Large intestine (tissue), 12 donors: Measurements from ENCODE around the gene ITSN2. TPM values are rescaled to one million over a fixed set of nuclear protein-coding genes. Genes with fewer than 3 reads are reported as not detected.
"Not testable (repeated sequence)": the region's sequence is repeated elsewhere in the genome, so short reads cannot be mapped to it uniquely, and the experiment has no call there.

Experiments used
- DNase-seq, 2 donors: peaks; one replicate each; pipeline versions ENCODE4 v3.0.0 to v3.0.0-alpha.2; 2013
- H3K27ac ChIP-seq: one replicate; pipeline ENCODE4 v1.5.1; 2013; ENCODE audit warnings: low read length
- H3K27me3 ChIP-seq: 2 replicates; pipeline ENCODE4 v1.6.1; 2013; ENCODE audit warnings: low read length; ENCODE audit not compliant: control insufficient read depth, insufficient read depth
- H3K36me3 ChIP-seq: 2 replicates; pipeline ENCODE4 v1.6.1; 2013; ENCODE audit warnings: low read length; ENCODE audit not compliant: control insufficient read depth, insufficient read depth
- H3K4me1 ChIP-seq: one replicate; pipeline ENCODE4 v1.6.1; 2013; ENCODE audit warnings: low read length; ENCODE audit not compliant: control insufficient read depth, insufficient read depth
- H3K4me3 ChIP-seq: one replicate; pipeline ENCODE4 v1.5.1; 2013; ENCODE audit warnings: low read length
- H3K9me3 ChIP-seq: one replicate; pipeline ENCODE4 v1.6.1; 2013; ENCODE audit warnings: mild to moderate bottlenecking, low read depth, low read length, moderate library complexity; ENCODE audit not compliant: control insufficient read depth
- WGBS: methylation state at CpG from one replicate; pipeline ENCODE4 v1.1.5; 2013; ENCODE audit warnings: low lambda C conversion rate; ENCODE audit not compliant: insufficient coverage; 5-methylcytosine and 5-hydroxymethylcytosine counted together
- long read RNA-seq, 11 donors: transcript quantifications; one replicate each; lab custom pipeline, GENCODE V29; 2026
- polyA plus RNA-seq: library from polyadenylated mRNA; unstranded; fragments of 120-200 nt; gene quantifications from one replicate; pipeline ENCODE4 v1.2.1, GENCODE V29; 2013

Gene ITSN2
- 36.7 TPM for polyA plus RNA-seq
- long read RNA-seq, donor 1: 0 reads
- long read RNA-seq, donor 2: 0 reads
- long read RNA-seq, donor 3: 0 reads
- long read RNA-seq, donor 4: 0 reads
- long read RNA-seq, donor 5: 0 reads
- long read RNA-seq, donor 6: 0 reads
- long read RNA-seq, donor 7: 0 reads
- long read RNA-seq, donor 8, partial matches to known transcripts: 5 of 5 reads
- long read RNA-seq, donor 8, other reads (novel, unspliced or antisense): 0 of 5 reads
- long read RNA-seq, donor 9: 0 reads
- long read RNA-seq, donor 10: 0 reads
- long read RNA-seq, donor 11: 0 reads

DNA sequence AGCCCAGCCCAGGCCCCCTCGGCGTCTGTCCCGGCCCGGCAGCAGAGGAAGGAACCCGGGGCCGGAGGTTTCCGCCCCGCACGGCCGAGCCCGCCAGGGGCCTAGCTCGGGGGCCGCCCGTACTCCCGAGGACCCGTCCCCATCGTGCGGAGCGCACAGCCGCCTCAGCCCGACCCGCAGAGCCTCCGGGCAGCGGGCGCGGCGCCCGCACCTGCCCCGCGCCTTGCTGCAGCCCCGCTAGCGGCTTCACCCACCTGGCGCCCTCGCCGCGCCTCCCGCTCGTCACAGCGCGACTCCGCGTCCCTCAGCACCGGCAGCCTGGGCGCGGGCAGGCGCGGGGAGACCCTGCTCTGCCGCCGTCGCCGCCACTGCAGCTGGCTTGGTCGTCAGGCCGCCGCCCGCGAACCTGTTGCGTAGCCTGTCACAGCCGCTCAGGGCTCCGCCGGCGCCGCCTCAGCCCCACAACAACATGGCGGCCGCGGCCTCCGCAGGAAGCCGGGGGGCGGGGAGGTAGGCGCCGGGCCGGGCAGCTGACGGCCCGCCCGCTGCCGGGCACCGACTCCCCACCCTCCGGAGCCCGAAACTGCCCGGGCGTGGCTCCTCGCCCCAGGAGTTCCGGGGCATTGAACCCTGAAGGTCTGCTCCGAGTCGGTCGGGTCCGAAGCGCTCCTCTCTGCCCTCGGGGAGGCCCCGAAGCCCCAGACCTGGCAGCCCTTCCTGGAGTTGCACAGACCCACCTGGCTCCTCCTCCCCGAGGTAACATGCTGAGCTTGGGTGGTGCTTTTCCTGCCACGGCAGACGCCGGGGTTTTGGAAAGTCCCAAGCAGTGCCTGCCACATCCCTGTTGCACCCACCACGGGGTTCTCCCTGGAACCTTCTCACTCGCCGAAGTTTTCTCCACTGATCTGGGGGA lies at the start of gene ITSN2:
Gene ITSN2 (minus strand): TSS at position 487 of the 913 bp plus-strand sequence. CDS start 32,454 bp downstream, outside the sequence.
- Histone ChIP-seq H3K9me3 (no peaks in the 10 kb centered on the region), H3K36me3 (no peaks in the 10 kb centered on the region), H3K27me3 (no peaks in the 10 kb centered on the region), H3K4me3 (peak within 1 kb of the TSS; percentile 58), H3K27ac (peak within 1 kb of the TSS; percentile 58), H3K4me1 (peaks cover 25% of the 10 kb centered on the region)
- WGBS: no CpG with 5 or more reads among the region's 96 CpGs
- DNase-seq: peak; percentile 71 to 90

DNA sequence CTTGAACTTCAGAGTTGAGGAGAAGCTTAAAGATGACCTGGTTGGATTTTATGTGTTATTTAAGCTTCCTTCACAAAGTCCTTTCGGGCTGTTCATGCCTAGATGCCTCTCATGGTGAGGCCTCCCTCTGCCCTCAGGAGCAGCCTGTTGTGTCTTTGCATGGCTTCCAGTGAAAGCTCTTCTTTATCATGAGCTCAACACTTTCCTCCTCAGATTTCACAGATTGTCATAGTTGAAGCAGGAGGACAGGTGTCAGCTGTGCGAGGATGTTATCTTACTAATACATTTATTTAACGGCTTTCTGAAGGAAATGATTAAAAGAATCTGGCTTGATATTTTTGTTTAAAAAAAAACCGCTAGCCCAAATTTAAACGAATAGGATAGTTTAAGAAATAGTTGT lies 48.8 kb upstream of the ITSN2 start:
- H3K4me3 ChIP-seq: no peak overlapping the region
- peaks cover 3% of the 10 kb centered on the region for H3K9me3 ChIP-seq
- no peaks in the 10 kb centered on the region for H3K27me3 ChIP-seq
- no peak overlapping the region for H3K27ac ChIP-seq
- H3K36me3 ChIP-seq: no peaks in the 10 kb centered on the region
- DNase-seq: no peak
- WGBS: 71% methylated on average over 5 of the region's 5 CpGs
- H3K4me1 ChIP-seq: no peaks in the 10 kb centered on the region

DNA sequence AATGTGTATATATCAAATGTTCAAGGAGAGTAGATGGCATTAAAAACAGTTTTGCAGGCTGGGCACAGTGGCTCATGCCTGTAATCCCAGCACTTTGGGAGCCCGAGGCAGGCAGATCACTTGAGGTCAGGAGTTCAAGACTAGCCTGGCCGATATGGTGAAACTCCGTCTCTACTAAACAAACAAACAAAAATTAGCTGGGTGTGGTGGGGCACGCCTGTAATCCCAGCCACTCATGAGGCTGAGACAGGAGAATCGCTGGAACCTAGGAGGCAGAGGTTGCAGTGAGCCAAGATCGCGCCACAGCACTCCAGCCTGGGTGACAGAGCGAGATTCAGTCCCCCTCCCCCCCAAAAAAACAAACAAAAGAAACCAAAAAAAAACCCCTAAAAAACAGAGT lies 48.4 kb upstream of the ITSN2 start:
- not testable (repeated sequence) for H3K36me3 ChIP-seq, H3K4me1 ChIP-seq, H3K4me3 ChIP-seq, DNase-seq, H3K27ac ChIP-seq, H3K27me3 ChIP-seq, H3K9me3 ChIP-seq
- no CpG with 5 or more reads among the region's 8 CpGs for WGBS

DNA sequence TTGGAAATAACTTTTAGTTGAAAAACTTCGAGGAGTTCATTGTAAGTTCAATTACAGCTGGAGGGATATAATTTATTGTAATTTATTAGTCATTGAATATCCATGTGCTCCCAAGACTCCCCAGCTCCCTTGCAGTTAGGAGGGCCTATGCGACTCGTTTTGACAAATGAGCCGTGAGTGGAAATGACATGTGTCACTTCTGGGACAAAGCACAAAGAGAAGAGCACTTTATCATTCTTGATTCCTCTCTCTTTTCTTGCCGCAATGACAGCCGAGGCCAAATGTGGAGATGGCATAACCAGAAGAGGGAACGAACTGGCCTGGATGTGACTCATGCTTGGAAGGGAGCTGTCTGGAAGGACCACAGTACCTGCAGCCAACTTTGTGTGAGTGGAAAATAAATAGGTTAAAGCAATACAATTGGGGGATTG lies 44.2 kb upstream of the ITSN2 start:
- H3K4me1 ChIP-seq: peaks cover 15% of the 10 kb centered on the region
- H3K27me3 ChIP-seq: no peaks in the 10 kb centered on the region
- H3K27ac ChIP-seq: no peak overlapping the region
- DNase-seq: no peak
- H3K4me3 ChIP-seq: no peak overlapping the region
- no peaks in the 10 kb centered on the region for H3K36me3 ChIP-seq
- WGBS: no CpG with 5 or more reads among the region's 7 CpGs
- H3K9me3 ChIP-seq: peaks cover 6% of the 10 kb centered on the region

DNA sequence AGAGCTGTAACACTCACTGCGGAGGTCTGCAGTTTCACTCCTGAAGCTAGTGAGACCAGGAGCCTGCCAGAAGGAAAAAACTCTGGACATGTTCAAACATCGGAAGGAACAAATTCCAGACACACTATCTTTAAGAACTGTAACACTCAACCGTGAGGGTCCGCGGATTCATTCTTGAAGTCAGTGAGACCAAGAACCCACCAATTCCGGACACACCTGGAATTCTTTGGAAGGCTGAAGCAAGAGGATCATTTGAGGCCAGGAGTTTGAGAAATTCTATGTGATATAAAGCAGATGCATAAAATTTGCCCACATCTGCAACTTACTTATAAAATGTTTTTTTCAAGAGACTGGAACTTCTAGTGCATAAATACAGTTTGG lies 43.5 kb upstream of the ITSN2 start:
- no peak overlapping the region for H3K4me3 ChIP-seq
- no CpG with 5 or more reads among the region's 6 CpGs for WGBS
- peaks cover 6% of the 10 kb centered on the region for H3K9me3 ChIP-seq
- H3K27me3 ChIP-seq: no peaks in the 10 kb centered on the region
- no peaks in the 10 kb centered on the region for H3K36me3 ChIP-seq
- peaks cover 15% of the 10 kb centered on the region for H3K4me1 ChIP-seq
- no peak overlapping the region for H3K27ac ChIP-seq
- DNase-seq: no peak

DNA sequence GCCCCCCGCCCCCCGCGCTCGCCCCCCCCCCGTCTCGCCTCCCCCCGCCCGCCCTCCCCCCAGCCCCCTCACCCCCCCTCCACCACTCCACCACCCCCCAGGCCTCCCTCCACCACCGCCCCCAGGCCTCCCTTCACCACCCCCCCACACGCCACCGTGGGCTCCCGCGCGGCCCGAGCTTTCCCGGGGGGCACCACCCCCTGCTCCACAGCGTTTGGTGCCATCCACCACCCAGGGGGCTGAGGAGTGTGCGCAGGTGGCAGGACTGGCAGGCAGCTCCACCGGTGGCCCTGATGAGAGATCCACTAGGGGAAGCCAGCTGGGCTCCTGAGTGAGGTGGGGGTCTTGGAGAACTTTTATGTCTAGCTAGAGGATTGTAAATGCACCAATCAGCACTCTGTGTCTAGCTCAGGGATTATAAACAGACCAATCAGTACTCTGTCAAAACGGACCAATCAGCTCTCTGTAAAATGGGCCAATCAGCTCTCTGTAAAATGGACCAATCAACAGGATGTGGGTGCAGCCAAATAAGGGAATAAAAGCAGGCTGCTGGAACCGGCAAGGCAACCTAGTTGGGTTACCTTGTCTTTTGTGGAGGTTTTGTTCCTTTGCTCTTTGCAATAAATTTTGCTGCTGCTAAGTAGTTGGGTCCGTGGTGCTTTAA lies 43.0 kb upstream of the ITSN2 start:
- no peak overlapping the region for H3K27ac ChIP-seq
- no peak overlapping the region for H3K4me3 ChIP-seq
- H3K36me3 ChIP-seq: no peaks in the 10 kb centered on the region
- peaks cover 6% of the 10 kb centered on the region for H3K9me3 ChIP-seq
- peaks cover 15% of the 10 kb centered on the region for H3K4me1 ChIP-seq
- H3K27me3 ChIP-seq: no peaks in the 10 kb centered on the region
- no CpG with 5 or more reads among the region's 22 CpGs for WGBS
- no peak for DNase-seq

DNA sequence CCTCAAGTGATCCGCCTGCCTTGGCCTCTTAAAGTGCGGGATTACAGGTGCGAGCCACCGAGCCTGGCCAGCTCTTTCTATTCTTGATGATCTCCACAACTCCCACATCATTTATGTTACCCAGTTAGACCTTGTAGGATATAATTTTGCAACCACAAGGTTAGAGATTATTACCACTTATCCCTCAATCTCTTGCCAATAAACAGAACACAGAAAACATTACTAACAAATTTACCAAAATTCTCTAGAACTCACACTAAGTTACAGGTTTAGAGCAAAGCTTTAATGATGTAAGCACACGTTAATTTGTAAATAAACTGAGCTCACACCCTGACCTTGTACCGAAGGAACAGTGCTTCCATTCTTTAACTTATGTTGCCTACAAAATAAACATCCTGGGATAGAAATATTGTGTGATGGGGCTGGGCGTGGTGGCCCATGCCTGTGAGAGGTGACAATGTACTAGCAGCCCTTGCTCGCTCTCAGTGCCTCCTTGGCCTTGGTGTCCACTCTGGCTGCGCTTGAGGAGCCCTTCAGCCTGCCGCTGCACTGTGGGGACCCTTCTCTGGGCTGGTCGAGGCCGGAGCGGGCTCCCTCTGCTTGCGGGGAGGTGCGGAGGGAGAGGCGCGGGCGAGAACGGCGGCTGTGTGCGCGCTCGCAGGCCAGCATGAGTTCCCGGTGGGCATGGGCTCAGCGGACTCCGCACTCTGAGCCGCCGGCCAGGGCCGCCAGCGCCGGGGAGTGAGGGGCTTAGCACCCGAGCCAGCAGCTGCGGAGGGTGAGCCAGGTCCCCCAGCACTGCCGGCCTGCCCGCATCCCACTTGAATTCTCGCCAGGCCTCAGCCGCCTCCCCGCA lies 42.1 kb upstream of the ITSN2 start:
- H3K9me3 ChIP-seq: peaks cover 6% of the 10 kb centered on the region
- no peaks in the 10 kb centered on the region for H3K36me3 ChIP-seq
- peak in 1 of 2 donors; percentile 39 for DNase-seq
- peaks cover 15% of the 10 kb centered on the region for H3K4me1 ChIP-seq
- peak overlapping the region; percentile 21 for H3K4me3 ChIP-seq
- no CpG with 5 or more reads among the region's 38 CpGs for WGBS
- H3K27me3 ChIP-seq: no peaks in the 10 kb centered on the region
- no peak overlapping the region for H3K27ac ChIP-seq

DNA sequence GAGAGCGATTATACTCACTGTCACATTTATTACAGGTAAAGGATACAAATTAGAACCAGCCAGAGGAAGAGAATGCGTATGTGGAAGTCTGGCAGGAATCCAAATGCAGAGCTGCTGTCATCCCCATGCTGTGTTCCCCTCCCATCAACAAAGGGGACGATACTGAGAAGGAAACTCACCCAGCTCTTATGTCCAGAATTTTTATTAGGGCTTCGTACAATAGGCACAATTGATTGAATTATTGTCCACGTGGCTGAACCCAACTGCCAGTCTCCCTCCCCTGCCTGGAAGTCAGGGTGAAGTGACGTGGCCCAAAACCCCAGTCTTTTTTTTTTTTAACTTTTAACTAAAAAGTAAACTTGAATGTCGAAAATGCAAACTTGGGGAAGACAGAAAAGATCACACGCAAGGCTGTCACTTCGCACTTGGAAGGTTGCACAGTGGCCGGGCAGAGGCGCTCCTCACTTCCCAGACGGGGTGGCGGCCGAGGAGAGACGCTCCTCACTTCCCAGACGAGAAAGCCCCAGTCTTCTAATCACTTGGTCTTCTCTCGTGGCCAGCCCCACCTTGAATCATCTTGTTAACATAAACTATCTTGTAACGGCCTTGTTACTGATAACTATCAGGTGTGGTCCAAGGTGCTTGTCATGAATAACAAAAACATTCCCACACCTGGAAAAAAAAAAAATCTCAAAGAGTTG lies 40.0 kb upstream of the ITSN2 start:
- Histone ChIP-seq H3K4me3 (no peak overlapping the region), H3K36me3 (no peaks in the 10 kb centered on the region), H3K4me1 (peaks cover 15% of the 10 kb centered on the region), H3K27me3 (no peaks in the 10 kb centered on the region), H3K27ac (no peak overlapping the region), H3K9me3 (peaks cover 6% of the 10 kb centered on the region)
- 38% methylated on average over 2 of the region's 18 CpGs for WGBS
- peak in 1 of 2 donors; percentile 38 for DNase-seq

DNA sequence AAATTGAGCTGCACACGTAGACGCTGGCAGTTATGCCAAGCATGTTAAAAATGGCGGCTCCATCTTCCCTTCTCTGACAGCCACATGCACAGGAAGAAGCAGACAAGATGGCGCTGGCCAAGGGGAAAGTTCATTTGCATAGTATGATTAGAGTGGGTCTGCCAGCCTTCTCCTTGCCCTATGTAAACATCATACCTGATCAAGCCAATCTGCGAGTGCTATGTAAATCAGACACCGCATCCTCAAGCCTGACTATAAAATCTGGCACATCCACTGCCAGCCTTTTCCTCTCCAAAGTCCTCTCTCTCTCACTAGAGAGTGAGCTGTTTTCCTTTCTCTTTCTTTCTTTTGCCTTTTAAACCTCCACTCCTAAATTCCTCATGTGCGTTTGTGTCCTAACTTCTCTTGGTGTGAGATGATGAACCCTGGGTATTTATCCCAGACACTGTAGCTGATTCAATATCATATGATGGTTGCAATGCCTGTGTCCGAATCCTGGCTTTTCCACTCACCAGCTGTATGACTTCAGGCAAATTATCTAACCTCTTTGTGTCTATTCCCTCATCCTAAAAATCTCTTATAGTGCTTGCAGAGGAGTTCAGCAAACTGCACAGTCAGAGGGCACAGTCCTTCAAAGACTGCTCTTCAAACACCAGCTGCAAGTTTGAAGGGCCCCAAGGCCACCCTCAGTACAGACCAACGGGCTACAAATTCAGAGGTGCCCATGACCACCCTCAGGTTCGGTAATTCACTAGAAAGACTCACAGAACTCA lies 39.3 kb upstream of the ITSN2 start:
- no peak for DNase-seq
- WGBS: 67% methylated on average over 1 of the region's 10 CpGs
- H3K4me3 ChIP-seq: no peak overlapping the region

More for the DNA sequence above, 39.3 kb upstream of the ITSN2 start:
- Histone ChIP-seq H3K27ac (no peak overlapping the region), H3K4me1 (peaks cover 15% of the 10 kb centered on the region), H3K36me3 (no peaks in the 10 kb centered on the region), H3K9me3 (peaks cover 6% of the 10 kb centered on the region), H3K27me3 (no peaks in the 10 kb centered on the region)
